Measurements from ENCODE around the gene SYNGR2.

Gene SYNGR2, protein sequence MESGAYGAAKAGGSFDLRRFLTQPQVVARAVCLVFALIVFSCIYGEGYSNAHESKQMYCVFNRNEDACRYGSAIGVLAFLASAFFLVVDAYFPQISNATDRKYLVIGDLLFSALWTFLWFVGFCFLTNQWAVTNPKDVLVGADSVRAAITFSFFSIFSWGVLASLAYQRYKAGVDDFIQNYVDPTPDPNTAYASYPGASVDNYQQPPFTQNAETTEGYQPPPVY

DNA sequence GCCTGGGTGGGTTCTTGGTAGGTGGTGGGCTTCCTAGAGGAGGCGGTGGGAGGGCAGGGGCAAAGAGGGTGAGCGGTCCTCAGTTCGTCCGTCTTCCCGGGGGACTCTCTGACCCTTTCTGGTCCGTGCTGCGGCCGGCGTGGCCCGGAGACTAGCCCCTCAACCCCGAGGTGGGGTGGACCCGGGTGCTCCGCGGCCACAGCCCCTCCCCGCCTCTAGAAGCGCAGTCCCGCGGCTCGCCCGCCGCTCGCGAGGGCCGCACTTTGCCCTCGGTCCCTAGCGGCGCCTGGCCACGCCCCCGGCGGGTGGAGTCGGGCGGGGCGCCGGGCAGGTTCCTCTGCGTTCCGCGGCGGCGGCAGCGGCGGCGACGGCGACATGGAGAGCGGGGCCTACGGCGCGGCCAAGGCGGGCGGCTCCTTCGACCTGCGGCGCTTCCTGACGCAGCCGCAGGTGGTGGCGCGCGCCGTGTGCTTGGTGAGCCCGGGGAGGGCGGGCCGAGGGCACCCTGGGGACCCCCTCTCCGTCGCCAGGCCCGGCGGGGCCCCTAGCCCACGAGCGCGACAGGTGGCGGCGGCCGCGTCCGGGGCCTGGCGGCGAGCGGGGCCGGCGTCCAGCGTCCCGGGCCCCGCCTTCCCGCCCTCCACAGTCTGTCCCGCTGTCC is at the start of gene SYNGR2:
Gene SYNGR2, plus strand, starts transcription at position 340 of the 661 bp plus-strand sequence. Its CDS starts 36 bp downstream, at position 376.
- peak; percentile 66 to 82 (median 72) for DNase-seq (ENCODE audit: low read depth in 3 of 3, low spot score in 1 of 3)

DNA sequence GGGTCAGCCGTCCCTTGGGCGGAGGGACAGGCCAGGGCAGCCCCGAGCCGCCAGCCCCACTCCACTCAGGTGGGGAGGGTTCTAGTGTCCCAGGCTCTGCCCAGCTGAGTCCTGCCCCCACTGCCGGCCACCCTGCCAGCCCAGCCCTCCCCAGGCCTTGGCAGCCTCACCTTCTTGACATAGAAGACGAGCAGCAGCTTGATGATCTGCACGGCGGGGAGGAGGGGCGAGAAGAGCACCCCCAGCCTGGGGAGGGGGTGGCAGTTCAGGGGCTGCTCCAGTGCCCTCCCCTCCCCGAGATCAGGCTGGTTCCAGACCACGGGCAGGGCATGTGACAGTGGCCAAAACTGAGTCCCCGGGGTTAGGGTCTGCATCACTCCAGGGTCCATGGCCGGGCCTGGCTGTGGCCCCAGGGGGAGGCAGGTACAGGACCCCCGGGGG is 49.6 kb upstream of the SYNGR2 start:
- DNase-seq (ENCODE audit: low read depth in 3 of 3, low spot score in 1 of 3), result no peak

DNA sequence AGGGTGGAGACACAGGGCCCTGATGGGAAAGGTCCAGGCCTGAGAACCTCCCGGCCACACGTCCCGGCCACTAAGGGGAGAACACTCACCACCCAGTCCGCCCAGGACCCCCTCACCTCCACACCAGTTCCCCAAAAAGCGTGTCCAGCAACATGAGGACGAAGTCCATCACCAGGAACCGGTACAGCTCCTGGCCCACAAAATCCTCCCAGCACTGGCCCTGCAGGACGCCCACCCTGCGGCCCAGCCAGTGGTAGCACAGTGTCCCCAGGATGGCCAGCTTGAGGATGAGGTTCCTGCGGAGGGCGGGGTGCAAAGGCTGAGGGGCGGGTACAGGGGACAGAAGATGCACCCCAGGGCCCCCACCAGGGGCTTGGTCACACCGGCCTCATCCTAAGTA is 47.8 kb upstream of the SYNGR2 start:
- no peak for DNase-seq (ENCODE audit: low read depth in 3 of 3, low spot score in 1 of 3)

DNA sequence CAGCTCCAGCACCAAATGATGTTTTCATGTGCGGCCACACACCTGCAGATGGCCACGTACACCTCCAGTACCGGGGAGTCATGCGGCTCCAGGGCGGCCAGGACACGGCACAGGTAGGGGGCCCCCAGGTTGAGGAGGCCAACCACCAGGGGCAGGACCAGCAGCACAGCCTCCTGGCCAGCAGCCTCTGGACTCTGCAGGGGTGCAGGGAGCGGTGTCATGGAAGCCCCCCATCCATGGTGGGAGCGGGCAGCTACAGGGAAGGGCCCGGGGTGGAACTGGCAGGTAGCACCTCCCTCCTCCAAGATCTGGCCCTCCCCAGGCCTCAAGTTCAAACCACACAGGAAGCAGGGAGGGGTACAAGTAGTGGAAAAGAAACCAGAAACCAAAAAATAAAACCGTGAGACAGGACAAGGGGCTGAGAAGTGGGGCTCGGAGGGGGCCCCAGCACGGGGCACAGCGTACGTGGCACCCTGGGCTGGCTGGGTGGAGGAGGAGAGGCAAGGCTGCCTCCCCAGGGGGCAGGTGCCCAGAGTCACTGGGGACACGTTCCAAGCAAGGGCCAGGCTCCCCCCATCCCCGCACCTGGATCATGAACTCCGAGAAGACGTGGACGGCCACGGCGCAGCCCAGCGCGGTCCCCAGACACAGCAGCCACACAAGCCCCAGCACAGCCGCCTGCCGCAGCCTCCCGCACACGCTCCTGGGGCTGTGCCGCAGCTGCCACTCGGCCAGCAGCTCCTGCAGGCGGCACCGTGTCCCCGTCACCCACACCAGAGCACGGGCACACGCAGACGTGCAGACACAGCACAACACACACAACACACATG is 47.2 kb upstream of the SYNGR2 start:
- no peak for DNase-seq (ENCODE audit: low read depth in 3 of 3, low spot score in 1 of 3)

DNA sequence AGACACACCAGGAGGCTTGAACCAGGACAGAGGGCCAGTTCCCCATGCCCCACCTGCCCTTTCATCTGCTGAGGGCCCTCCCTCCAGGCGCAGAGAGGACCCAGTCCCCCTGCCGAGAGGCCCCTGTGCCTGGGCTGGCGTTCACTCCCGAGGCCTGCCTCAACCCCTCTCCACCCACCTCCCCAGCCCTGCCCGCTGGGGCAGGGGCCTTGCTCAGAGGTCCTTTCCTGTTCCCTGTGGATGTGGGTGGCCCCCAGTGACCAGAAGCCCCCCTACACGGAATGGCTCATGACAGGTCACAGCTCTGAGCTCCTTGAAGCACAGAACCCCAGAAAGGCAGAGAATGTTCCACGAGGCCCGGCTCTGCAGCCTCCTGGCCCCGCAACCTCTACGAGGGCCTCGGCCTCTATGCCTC is 46.6 kb upstream of the SYNGR2 start:
- DNase-seq (ENCODE audit: low read depth in 3 of 3, low spot score in 1 of 3), result no peak

DNA sequence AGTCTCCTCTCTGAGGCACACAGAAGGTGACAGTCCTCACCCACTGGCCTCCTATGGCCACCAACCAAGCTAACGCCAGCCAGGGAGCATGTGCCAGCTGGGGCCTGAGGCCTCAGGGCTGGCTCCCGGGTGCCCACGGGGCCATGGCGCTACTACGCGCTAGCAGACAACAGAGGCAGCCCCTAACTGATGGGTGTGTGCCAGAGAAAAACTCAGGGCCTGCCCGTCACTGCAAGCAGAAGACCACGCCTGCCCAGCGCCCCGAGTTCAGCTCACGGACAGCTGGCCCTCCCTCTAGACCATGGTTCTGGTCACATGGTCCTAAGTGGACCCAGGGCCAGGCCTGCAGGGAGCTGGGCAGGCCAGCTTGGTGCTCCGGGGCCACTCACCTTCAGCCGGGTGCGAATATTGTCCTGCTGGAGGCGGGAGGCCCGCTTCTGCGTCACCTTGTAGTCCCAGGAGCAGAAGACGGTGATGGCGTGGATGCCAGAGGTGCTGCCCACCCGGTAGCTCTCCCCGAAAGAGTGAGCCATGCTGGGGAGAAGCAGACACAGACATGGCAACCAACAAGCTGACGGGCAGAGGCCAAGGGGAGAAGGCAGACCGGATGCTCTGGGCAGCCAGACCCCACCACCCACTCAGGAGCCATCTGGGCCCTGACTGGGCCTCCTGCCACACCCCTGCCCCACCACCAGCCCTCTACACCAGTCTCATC is 46.0 kb upstream of the SYNGR2 start:
- DNase-seq (ENCODE audit: low read depth in 3 of 3, low spot score in 1 of 3), result no peak

DNA sequence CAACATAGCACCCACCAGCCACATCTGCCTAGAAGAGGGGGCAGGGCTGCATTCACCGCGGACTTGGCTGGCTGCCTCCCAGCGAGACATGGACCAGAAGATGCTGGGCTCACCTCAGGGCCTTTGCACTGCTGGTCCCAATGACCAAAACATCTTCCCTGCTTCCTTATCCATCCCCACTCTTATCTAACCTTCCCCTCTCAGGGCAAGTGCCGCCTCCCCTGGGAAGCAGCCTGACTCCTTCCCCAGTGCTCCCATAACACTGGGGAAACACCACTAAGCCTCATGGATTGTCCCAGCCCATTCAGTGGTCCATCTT is 45.5 kb upstream of the SYNGR2 start:
- DNase-seq (ENCODE audit: low read depth in 3 of 3, low spot score in 1 of 3), result no peak

DNA sequence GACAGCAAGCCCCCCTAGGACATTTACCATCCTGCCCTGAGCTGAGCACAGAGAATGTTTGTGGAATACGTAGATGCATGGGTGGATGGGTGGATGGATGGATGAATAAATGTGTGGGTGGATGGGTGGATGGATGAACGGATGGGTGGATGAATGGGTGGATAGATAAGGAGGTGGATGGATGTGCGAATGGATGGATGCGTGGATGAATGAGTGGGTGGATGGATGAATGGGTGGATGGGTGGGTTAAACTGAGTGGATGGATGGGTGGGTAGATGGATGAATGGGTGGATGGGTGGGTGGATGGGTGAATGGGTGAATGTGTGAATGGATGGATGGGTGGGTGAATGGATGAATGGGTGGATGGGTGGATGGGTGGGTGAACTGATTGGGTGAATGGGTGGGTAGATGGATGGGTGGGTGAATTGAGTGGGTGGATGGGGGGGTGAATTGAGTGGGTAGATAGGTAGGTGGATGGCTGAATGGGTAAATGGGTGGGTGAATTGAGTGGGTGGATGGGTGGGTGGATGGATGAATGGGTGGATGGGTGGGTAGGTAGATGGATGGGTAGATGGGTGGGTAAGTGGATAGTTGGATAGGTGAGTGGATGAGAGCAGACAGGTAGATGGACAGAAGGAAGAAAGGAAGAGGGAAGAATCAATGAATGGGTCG is 45.0 kb upstream of the SYNGR2 start:
- DNase-seq (ENCODE audit: low read depth in 3 of 3, low spot score in 1 of 3), result no peak

DNA sequence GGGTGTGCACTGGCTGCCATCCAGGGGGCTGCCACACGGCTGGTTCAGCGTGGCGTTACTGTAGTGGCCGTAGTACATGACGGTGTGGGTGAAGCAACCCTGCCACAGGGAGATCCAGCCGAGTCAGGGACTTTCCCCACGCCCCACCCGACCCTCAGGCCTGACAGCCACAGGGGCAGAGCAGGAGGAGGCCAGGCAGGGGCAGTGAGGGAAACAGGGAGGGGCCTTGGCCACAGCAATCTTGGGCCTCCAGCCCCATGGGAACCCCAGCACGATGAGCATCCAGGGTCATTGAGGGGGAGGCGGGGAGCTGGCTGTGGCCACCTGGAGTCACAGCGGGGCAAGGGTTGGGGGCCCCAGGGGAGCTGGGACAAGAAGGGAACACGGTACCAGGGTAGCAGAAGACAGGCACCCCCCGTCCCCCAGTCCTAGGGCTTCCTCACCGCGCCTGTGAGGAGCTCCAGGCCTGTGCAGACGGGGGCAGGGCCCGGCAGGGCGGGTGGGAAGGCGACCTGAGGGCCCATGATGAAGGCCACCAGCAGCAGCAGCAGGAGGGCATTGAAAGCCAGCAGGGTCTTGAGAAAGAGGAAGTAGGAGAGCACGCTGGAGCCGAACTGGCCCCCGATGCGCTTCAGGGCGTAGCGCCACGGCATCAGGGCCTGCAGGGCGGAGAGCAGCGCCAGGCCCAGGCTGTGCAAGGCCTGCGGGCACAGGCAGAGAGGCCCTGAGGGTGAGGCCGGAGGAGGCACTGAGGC is 44.1 kb upstream of the SYNGR2 start:
- no peak for DNase-seq (ENCODE audit: low read depth in 3 of 3, low spot score in 1 of 3)

DNA sequence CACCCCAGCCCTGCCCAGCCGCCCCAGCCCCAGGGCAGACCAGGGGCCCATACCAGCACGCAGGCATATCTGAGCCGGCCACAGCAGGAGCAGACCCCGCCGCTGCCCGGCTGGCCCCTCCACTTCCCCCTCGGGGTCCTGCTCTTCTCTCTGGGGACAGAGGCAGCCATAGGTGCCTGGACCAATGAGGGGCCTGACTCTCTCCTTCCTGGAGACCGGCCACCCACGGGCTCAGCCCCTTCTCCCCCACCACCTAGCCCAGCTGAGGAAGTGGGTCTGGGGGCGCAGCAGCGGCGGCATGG is 43.6 kb upstream of the SYNGR2 start:
- DNase-seq (ENCODE audit: low read depth in 3 of 3, low spot score in 1 of 3), result no peak

DNA sequence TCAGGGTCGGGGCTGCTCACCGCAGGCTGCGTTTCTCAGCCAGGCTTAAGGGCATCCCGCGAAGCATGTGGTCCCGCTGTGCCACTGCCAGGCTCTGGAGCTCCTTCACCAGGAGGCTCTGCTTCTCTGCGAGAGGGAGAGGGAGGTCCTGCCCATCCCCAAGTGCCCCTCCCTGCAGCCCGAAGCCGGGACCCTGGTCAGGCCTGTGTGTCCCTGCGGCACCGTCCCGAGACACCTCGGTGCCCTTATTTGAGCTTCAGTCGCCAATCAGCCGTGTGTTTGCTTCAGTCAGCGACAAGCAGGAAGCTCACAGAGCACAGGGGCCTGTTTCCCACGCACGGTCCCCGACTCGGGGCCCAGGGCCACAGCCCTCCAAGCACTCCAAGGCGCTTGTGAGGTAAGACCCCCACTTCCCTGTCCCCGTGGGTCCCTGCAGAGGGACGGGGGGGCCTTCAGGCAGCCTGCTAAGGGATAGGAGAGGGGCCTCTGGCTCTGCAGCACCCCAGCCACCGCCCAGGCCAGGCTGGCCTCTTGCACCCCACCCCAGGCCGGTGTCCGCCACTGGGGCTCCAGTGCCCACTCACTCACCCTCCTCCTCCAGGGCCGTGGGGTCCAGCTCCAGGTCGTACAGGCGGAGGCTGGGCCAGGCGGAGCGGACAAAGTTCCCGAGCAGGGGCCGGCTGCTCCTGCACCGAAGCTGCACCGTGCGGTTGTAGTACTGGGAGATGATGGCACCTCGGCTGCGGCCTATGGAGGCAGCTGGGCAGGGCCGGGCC is 43.1 kb upstream of the SYNGR2 start:
- DNase-seq (ENCODE audit: low read depth in 3 of 3, low spot score in 1 of 3), result no peak

DNA sequence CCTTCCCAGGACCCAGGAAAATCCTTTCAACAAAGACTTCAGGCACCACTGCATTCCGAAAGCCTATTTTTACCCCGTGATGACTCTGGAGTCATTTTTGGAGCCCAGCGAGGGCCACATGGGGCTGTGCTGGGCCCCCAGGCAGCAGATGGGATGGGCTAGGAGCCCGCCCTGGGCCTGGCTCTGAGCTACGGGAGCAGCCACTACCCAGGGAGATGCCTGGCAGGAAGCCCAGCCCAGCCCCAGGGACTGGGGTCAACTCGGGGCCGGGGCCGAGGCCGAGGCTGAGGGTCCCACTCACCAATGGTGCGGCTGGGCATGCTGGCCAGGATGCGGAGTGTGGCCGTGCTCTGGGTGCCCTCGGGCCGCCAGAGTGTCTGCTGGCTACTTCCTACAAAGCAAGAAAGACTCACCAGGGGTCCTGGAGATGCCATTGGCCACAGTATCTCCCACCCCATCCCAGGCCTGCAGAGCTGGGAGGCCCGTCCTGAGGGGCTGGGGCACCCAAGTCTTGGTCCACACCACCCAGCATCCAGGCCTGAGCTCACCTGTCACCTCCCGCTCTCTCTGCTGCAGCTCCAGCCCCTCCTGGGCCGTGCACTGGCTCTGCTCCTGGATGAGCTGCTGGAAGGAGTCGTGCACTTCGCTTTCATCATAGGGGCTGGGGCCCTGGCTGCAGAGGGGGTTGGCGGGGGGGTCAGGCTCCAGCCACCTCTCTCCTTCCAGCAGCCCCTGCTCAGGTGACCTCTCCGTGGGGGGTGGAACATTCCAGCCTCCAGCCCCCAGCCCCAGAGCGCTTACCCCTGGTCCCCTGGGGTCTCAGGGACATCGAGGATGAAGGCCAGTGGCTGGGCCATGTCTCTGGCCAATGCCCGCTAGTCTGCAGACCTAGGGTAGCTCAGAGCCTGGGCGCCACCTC is 42.1 kb upstream of the SYNGR2 start:
- no peak for DNase-seq (ENCODE audit: low read depth in 3 of 3, low spot score in 1 of 3)

DNA sequence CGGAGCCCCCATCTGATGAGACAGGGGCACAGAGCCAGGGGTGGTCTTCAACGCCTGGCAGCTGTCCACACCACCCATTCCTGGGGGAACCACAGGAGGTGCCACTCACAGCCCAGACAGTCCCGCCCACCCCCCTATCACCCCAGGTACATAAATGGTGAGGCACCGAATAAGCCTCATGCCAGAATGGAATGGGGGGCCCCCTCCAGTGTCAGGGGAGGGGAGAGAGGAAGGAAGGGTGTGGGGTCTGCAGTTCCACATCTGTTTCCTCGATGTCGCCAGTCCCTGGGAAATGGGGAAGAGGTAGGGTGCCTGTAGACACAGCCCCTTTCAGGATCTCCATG is 41.5 kb upstream of the SYNGR2 start:
- DNase-seq (ENCODE audit: low read depth in 3 of 3, low spot score in 1 of 3), result no peak

DNA sequence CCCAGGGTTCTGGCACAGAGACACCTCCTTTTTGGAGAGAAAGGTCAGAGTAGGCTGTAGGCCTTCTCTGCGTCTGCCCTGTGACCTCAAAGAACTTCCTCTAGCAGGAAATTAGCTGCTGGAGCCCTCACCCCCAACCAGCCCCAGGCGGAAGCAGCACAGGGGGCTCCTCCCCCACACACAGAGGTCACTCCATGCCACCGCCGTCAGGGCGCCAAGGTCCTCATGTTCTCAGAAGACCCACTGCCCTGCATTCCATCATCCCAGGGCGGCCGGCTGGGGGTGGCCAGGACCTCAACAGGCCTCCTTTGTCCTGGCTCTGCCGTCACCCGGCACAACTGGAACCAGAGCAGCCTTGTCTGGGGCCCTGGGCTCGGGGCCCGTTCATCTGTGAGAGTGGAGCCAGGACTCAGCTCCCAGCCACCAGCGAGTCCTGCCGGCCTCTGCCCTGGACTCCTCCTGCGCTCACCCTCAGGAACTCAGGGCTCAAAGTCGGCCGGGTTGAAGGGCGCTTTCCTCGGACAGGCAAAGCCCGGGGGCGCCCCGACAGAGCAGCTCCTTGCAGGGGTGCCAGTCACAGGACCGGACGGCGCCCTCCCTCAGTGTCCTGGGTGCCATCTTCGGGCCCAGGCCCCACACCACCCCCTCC is 41.0 kb upstream of the SYNGR2 start:
- no peak for DNase-seq (ENCODE audit: low read depth in 3 of 3, low spot score in 1 of 3)

DNA sequence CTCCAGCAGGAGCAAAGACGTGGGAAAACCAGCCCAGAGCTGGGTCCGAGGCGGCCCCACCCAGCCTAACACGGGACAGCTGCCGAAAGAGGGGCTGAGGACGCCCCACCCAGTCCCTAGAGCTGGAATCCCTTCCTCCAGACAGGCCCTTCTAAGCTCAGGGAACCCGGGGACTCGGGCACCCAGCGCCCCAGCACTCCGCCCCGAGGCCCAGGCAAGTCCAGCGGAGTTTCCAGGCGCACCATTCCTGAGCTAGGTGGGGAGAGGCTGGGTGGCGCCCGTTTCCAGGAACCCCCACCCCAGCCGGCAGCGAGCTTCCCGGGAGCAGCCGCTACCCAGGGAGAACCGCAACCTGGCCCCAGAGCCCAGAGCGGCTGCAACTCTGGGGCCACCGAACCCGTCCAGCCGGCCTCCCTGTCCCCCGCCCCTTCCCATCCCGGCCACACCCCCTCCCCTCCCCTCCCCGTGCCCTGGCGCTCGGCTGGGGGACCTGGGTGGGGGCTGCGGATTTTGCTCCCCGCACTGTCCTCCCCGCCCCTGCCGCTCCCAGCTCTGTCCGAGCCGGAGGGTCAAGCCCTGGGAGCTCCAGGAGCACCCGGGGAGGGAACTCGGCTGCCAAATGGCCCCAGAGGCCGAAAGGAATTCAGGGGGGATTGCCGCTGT is 40.4 kb upstream of the SYNGR2 start:
- DNase-seq (ENCODE audit: low read depth in 3 of 3, low spot score in 1 of 3), result no peak

DNA sequence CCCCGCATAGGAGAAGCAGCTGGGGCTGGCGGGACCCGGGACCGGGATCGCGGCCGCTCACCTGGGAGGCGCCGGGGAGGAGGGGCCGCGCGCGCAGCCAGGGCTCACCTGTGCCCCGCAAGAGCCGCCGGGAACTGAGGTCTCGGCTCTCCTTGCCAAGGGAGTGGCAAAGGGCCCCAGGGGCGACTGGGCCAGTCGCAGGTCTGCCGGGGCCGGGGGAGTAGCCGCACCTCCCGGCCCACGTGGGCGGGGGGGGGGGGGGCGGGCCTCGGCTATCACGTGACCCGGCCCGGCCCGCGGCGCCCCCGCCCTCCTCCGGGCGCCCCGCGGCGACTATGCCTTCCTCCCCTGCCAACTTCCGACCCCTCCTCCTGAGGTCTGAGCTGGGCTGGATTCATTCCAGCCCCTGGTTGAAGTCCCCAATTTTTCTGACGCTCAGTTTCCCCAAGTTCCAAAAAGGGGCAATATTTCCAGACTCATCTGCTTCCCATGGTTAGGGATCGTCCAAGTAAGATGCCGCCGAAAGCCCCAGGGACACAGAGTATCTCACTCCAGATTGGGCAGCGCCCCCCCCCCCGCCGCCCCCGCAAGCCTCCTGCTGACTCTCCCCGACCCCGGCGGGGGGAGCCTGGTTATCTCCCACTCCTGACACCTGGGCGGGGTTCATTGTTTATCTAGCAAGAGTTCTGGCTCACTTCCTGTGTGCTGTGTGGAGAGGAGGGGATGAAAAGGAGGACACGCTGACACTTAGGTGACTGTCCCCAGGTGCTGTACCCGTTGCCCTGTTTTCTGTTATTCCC is 39.6 kb upstream of the SYNGR2 start, which contains the start of gene TMC6:
Gene TMC6, minus strand, starts transcription at position 205 of the 800 bp plus-strand sequence. CDS start 1,923 bp downstream, outside the sequence.
- peak in 1 of 3 donors; percentile 45 for DNase-seq (ENCODE audit: low read depth in 3 of 3, low spot score in 1 of 3)
